IMR-90 (cell line): ENCODE results near the gene STT3A. TPM values are rescaled to one million over a fixed set of nuclear protein-coding genes. Genes with fewer than 3 reads are reported as not detected.

ENCODE experiments used
- ATAC-seq: fragments of 200-7000 bp; cut with Tn5 transposase; 2 replicates; pipeline ENCODE4 v1.9.1; 2020; ENCODE audit warnings: low read depth, mild to moderate bottlenecking, moderate library complexity
- BruUV-seq: library from RNA; stranded (reverse); fragments of 400-500 nt; replicated peaks from 2 replicates; lab custom pipeline; 2021; lab: Mats Ljungman, UMichigan
- CTCF ChIA-PET: fragments of 300-600 bp; formaldehyde crosslinking; extraction: SDS; loops from one replicate; lab custom pipeline; 2021; ENCODE audit warnings: antibody characterized with exemption; lab: Yijun Ruan, JAX
- POLR2A ChIA-PET: fragments of 300-600 bp; sonication (Branson Sonifier 250); formaldehyde crosslinking; loops from one replicate; lab custom pipeline; 2022; ENCODE audit warnings: antibody characterized with exemption; ENCODE audit not compliant: unreplicated experiment; lab: Charles Lee
- DNase-seq: peaks from one replicate; pipeline ENCODE4 v3.0.0; 2013
- H2AFZ ChIP-seq: replicated peaks from 2 replicates; pipeline ENCODE3; 2013; ENCODE audit warnings: low read length, mild to moderate bottlenecking; ENCODE audit not compliant: poor library complexity
- H2AK5ac ChIP-seq: 2 replicates; pipeline ENCODE4 v1.6.1; 2013; ENCODE audit warnings: low read depth, low read length, inconsistent platforms
- H2AK9ac ChIP-seq: replicated peaks from 2 replicates; pipeline ENCODE3; 2013; ENCODE audit warnings: mild to moderate bottlenecking, low read depth, low read length, moderate library complexity; ENCODE audit not compliant: poor library complexity
- H2BK120ac ChIP-seq: 2 replicates; pipeline ENCODE4 v1.6.1; 2013; ENCODE audit warnings: low read depth, low read length, inconsistent platforms
- H2BK15ac ChIP-seq: 3 replicates; pipeline ENCODE4 v1.6.1; 2013; ENCODE audit warnings: low read depth, low read length, inconsistent platforms
- H2BK20ac ChIP-seq: 2 replicates; pipeline ENCODE4 v1.6.1; 2013; ENCODE audit warnings: low read depth, mild to moderate bottlenecking, inconsistent platforms, low read length, moderate library complexity
- H2BK5ac ChIP-seq: 2 replicates; pipeline ENCODE4 v1.6.1; 2013; ENCODE audit warnings: mild to moderate bottlenecking, low read depth, low read length, inconsistent platforms; ENCODE audit not compliant: poor library complexity, severe bottlenecking
- H3K14ac ChIP-seq: replicated peaks from 2 replicates; pipeline ENCODE4 v1.6.1; 2013; ENCODE audit warnings: low read depth, low read length, inconsistent platforms
- H3K18ac ChIP-seq: 2 replicates; pipeline ENCODE4 v1.6.1; 2013; ENCODE audit warnings: low read depth, low read length, control low read depth
- H3K23ac ChIP-seq: 2 replicates; pipeline ENCODE4 v1.6.1; 2013; ENCODE audit warnings: low read depth, low read length, inconsistent platforms
- H3K27ac ChIP-seq: 2 replicates; pipeline ENCODE4 v1.5.1; 2013; ENCODE audit warnings: mild to moderate bottlenecking, control low read depth, low read length; ENCODE audit not compliant: insufficient read depth
- H3K27me3 ChIP-seq: 2 replicates; pipeline ENCODE4 v1.6.1; 2013; ENCODE audit warnings: low read length; ENCODE audit not compliant: control insufficient read depth, insufficient read depth
- H3K36me3 ChIP-seq: 2 replicates; pipeline ENCODE4 v1.6.1; 2013; ENCODE audit warnings: low read length, mixed read lengths; ENCODE audit not compliant: control insufficient read depth, insufficient read depth
- H3K4ac ChIP-seq: 2 replicates; pipeline ENCODE4 v1.6.1; 2013; ENCODE audit warnings: low read depth, low read length, inconsistent platforms
- H3K4me1 ChIP-seq: 2 replicates; pipeline ENCODE4 v1.6.1; 2013; ENCODE audit warnings: low read length, mixed read lengths; ENCODE audit not compliant: control insufficient read depth, insufficient read depth
- H3K4me2 ChIP-seq: 2 replicates; pipeline ENCODE4 v1.6.1; 2013; ENCODE audit warnings: low read depth, mild to moderate bottlenecking, control low read depth, low read length, moderate library complexity
- H3K4me3 ChIP-seq: 2 replicates; pipeline ENCODE4 v1.5.1; 2013; ENCODE audit warnings: low read depth, mild to moderate bottlenecking, control low read depth, low read length, moderate library complexity; ENCODE audit not compliant: insufficient read depth
- H3K56ac ChIP-seq: 2 replicates; pipeline ENCODE4 v1.6.1; 2013; ENCODE audit warnings: low read length, inconsistent platforms; ENCODE audit not compliant: insufficient read depth; ENCODE audit errors: extremely low read depth
- H3K79me1 ChIP-seq, 2 experiments: 2 replicates each; pipeline ENCODE4 v1.6.1; 2013; ENCODE audit warnings: low read length in 2 of 2, inconsistent platforms in 1 of 2, low read depth in 1 of 2
- H3K9ac ChIP-seq: 2 replicates; pipeline ENCODE4 v1.6.1; 2013; ENCODE audit warnings: low read depth, low read length, control low read depth
- H3K9me1 ChIP-seq: 2 replicates; pipeline ENCODE4 v1.6.1; 2013; ENCODE audit warnings: low read length, inconsistent platforms; ENCODE audit not compliant: insufficient read depth
- H3K9me3 ChIP-seq: 2 replicates; pipeline ENCODE4 v1.6.1; 2013; ENCODE audit warnings: low read length; ENCODE audit not compliant: control insufficient read depth, insufficient read depth
- H4K20me1 ChIP-seq: 2 replicates; pipeline ENCODE4 v1.6.1; 2013; ENCODE audit warnings: low read length, inconsistent platforms; ENCODE audit not compliant: insufficient read depth
- H4K5ac ChIP-seq: 2 replicates; pipeline ENCODE4 v1.6.1; 2013; ENCODE audit warnings: mild to moderate bottlenecking, low read depth, low read length, control low read depth
- H4K8ac ChIP-seq, 2 experiments: 2 replicates each; pipeline ENCODE4 v1.6.1; 2013; ENCODE audit warnings: low read depth in 2 of 2, low read length in 2 of 2, control low read depth in 1 of 2, inconsistent platforms in 1 of 2
- H4K91ac ChIP-seq: 2 replicates; pipeline ENCODE4 v1.6.1; 2013; ENCODE audit warnings: low read depth, low read length, inconsistent platforms; ENCODE audit not compliant: insufficient read depth
- BHLHE40 ChIP-seq: fragments of 150-350 bp; IDR thresholded peaks from 2 replicates; pipeline ENCODE4 v1.6.1; 2016; ENCODE audit warnings: mild to moderate bottlenecking, low read depth, low read length
- CEBPB ChIP-seq: IDR thresholded peaks from 2 replicates; pipeline ENCODE4 v1.6.1; 2012; ENCODE audit warnings: low read depth, low read length, improper control_type of control experiment
- CHD1 ChIP-seq: IDR thresholded peaks from 2 replicates; pipeline ENCODE4 v1.6.1; 2012; ENCODE audit warnings: low read depth, low read length, improper control_type of control experiment
- CTCF ChIP-seq: conservative IDR thresholded peaks from 2 replicates; pipeline ENCODE4 v1.5.1; 2012; ENCODE audit warnings: mild to moderate bottlenecking, low read depth, low read length, improper control_type of control experiment
- ELK1 ChIP-seq: fragments of 150-350 bp; IDR thresholded peaks from 2 replicates; pipeline ENCODE4 v1.6.1; 2016; ENCODE audit warnings: low read depth, mild to moderate bottlenecking, low read length, moderate library complexity, borderline replicate concordance
- FOS ChIP-seq: fragments of 150-350 bp; IDR thresholded peaks from 2 replicates; pipeline ENCODE4 v1.6.1; 2016; ENCODE audit warnings: low read depth, low read length
- MAFK ChIP-seq: IDR thresholded peaks from 2 replicates; pipeline ENCODE4 v1.6.1; 2012; ENCODE audit warnings: low read depth, low read length, improper control_type of control experiment
- MAZ ChIP-seq: IDR thresholded peaks from 2 replicates; pipeline ENCODE4 v1.6.1; 2012; ENCODE audit warnings: low read depth, mild to moderate bottlenecking, low read length, improper control_type of control experiment, moderate library complexity, borderline replicate concordance
- MXI1 ChIP-seq: IDR thresholded peaks from 2 replicates; pipeline ENCODE4 v1.6.1; 2012; ENCODE audit warnings: low read depth, mild to moderate bottlenecking, low read length, moderate library complexity, borderline replicate concordance
- POLR2A ChIP-seq: IDR thresholded peaks from 2 replicates; pipeline ENCODE4 v1.6.1; 2012; ENCODE audit warnings: mild to moderate bottlenecking, low read depth, low read length
- RAD21 ChIP-seq: IDR thresholded peaks from 2 replicates; pipeline ENCODE4 v1.6.1; 2012; ENCODE audit warnings: low read length, improper control_type of control experiment
- WGBS, 2 experiments: methylation state at CpG; one replicate each; pipeline versions ENCODE4 v1.1.5 to v1.1.7; 2013; ENCODE audit warnings: missing lambda C conversion rate in 2 of 2; ENCODE audit not compliant: insufficient read length in 1 of 2; ENCODE audit errors: extremely low coverage in 2 of 2; 5-methylcytosine and 5-hydroxymethylcytosine counted together
- dilution Hi-C: fragments of 300-500 bp; cut with HindIII; formaldehyde crosslinking; loops from one replicate; pipeline ENCODE4 v1.14.3; 2018; ENCODE audit warnings: low sequenced_read_pairs; ENCODE audit not compliant: unreplicated experiment
- in situ Hi-C: fragments of 300-500 bp; cut with MboI; formaldehyde crosslinking; loops from 3 replicates; pipeline ENCODE4 v1.14.3; 2019; ENCODE audit warnings: low sequenced_read_pairs, inconsistent platforms, mixed read lengths
- intact Hi-C: fragments of 100-400 bp; cut with micrococcal nuclease; formaldehyde crosslinking; loops from 2 replicates; pipeline ENCODE4 v1.10.0; 2022
- polyA plus RNA-seq, 3 experiments: library from polyadenylated mRNA; depleted of rRNA; stranded (reverse); fragments of >200 nt; gene quantifications; 2 replicates each; pipeline ENCODE4 v1.2.3, GENCODE V29; 2012; ENCODE audit warnings: low replicate concordance in 1 of 3
- total RNA-seq: library from RNA; depleted of rRNA; stranded (reverse); fragments of >200 nt; gene quantifications from 2 replicates; pipeline ENCODE4 v1.2.3, GENCODE V29; 2012

The STT3A gene
- total and polyA plus RNA-seq, 2 of the 4 experiments (the other 2 are of a cell fraction): 180 to 387 TPM

GRCh38 chr11:125551835-125552342, 40.8 kb upstream of the STT3A start:
- H3K27me3 ChIP-seq: peaks cover 3% of the 10 kb centered on the region; the same call in 1 of the 2 replicates
- intact Hi-C loops (no loop called here), dilution Hi-C loops (no loop called here), in situ Hi-C loops (no loop called here)
- H2AFZ ChIP-seq: no peak overlapping the region
- no peak overlapping the region for H3K4ac ChIP-seq
- no peak overlapping the region for H4K8ac ChIP-seq
- ChIA-PET POLR2A (no interaction called here), CTCF (no interaction called here)
- H3K27ac ChIP-seq: no peak overlapping the region
- H3K9ac ChIP-seq: no peak overlapping the region
- no peak overlapping the region for H4K91ac ChIP-seq
- H2BK120ac ChIP-seq: no peak overlapping the region
- BruUV-seq: no TSS peak
- H2AK5ac ChIP-seq: no peak overlapping the region
- no peak overlapping the region for H2BK5ac ChIP-seq
- no peak overlapping the region for H4K5ac ChIP-seq
- no peak overlapping the region for H3K4me3 ChIP-seq
- no peak overlapping the region for H3K56ac ChIP-seq
- no peak for DNase-seq
- WGBS, 2 experiments: 0% methylated on average over 1 of the region's 1 CpG; no CpG with 5 or more reads in 1 of the 2 experiments
- H3K14ac ChIP-seq: no peak overlapping the region
- H3K9me1 ChIP-seq: no peaks in the 10 kb centered on the region
- H2BK20ac ChIP-seq: no peak overlapping the region
- H3K4me2 ChIP-seq: no peak overlapping the region
- no peak overlapping the region for H3K18ac ChIP-seq
- H3K79me1 ChIP-seq: no peaks in the 10 kb centered on the region
- no peaks in the 10 kb centered on the region for H3K36me3 ChIP-seq
- no peak for ATAC-seq
- H4K20me1 ChIP-seq: no peaks in the 10 kb centered on the region
- H3K23ac ChIP-seq: no peak overlapping the region
- no peak overlapping the region for H2AK9ac ChIP-seq
- H3K4me1 ChIP-seq: no peaks in the 10 kb centered on the region
- no peak overlapping the region for H2BK15ac ChIP-seq
- peaks cover 17% of the 10 kb centered on the region for H3K9me3 ChIP-seq
- TF ChIP-seq CHD1 (no peak), MAFK (no peak), ELK1 (no peak), MXI1 (no peak), CEBPB (no peak), CTCF (no peak), POLR2A (no peak), RAD21 (no peak), FOS (no peak), BHLHE40 (no peak), MAZ (no peak)
